DOHH2 (cell line): ENCODE measurements around the gene CALML3.

Experiments
- CTCF ChIP-seq: fragments of 200-600 bp; sonication (generic); IDR thresholded peaks from one replicate; pipeline ENCODE4 v1.5.1; 2014; ENCODE audit warnings: antibody characterized with exemption, mild to moderate bottlenecking, low read depth, low read length; ENCODE audit not compliant: poor library complexity, severe bottlenecking
- EZH2phosphoT487 ChIP-seq: fragments of 200-600 bp; sonication (generic); IDR thresholded peaks from 2 replicates; pipeline ENCODE4 v1.6.1; 2017; ENCODE audit warnings: borderline replicate concordance, mild to moderate bottlenecking, antibody characterized with exemption, low read length, moderate library complexity, mixed read lengths

GRCh38 chr10:5575144-5575481 is 50.4 kb downstream of the CALML3 start:
- TF ChIP-seq CTCF = no peak
- TF ChIP-seq EZH2phosphoT487 = no peak
